SU-DHL-6 (cell line): ENCODE data around the gene NR0B1.

Source experiments
- H2AFZ ChIP-seq: fragments of 200-600 bp; sonication (generic); 2 replicates; pipeline ENCODE4 v1.6.1; 2014; ENCODE audit warnings: low read depth, mild to moderate bottlenecking, moderate library complexity, mixed read lengths, antibody characterized with exemption, low read length; ENCODE audit not compliant: severe bottlenecking
- H3F3A ChIP-seq: fragments of 200-600 bp; shearing (Covaris generic); 2 replicates; pipeline ENCODE4 v1.6.0; 2016; ENCODE audit warnings: antibody characterized with exemption, mild to moderate bottlenecking; ENCODE audit not compliant: insufficient read depth
- H3K27ac ChIP-seq: fragments of 200-600 bp; sonication (generic); 2 replicates; pipeline ENCODE4 v1.5.1; 2016; ENCODE audit warnings: low read depth, mild to moderate bottlenecking, low read length, moderate library complexity, mixed read lengths
- H3K27me3 ChIP-seq: fragments of 200-600 bp; sonication (generic), shearing (Covaris generic); 2 replicates; pipeline ENCODE4 v1.6.0; 2014; ENCODE audit warnings: mild to moderate bottlenecking, low read length
- H3K36me3 ChIP-seq: fragments of 200-600 bp; sonication (generic); 2 replicates; pipeline ENCODE4 v1.6.1; 2014; ENCODE audit warnings: mild to moderate bottlenecking, low read length, mixed read lengths
- H3K4me2 ChIP-seq: fragments of 300-600, 200-600 bp; shearing (Covaris generic), sonication (generic); 2 replicates; pipeline ENCODE4 v1.6.0; 2014; ENCODE audit warnings: low read length, low read depth, mild to moderate bottlenecking; ENCODE audit not compliant: poor library complexity, severe bottlenecking
- H3K4me3 ChIP-seq: fragments of 200-600 bp; sonication (generic); 2 replicates; pipeline ENCODE4 v1.5.1; 2014; ENCODE audit warnings: antibody characterized with exemption, low read length, mild to moderate bottlenecking, mixed read lengths; ENCODE audit not compliant: insufficient read depth, poor library complexity, severe bottlenecking
- H3K79me2 ChIP-seq: fragments of 200-600 bp; sonication (generic); 2 replicates; pipeline ENCODE4 v1.6.1; 2014; ENCODE audit warnings: mild to moderate bottlenecking, low read length, moderate library complexity; ENCODE audit not compliant: insufficient read depth
- H3K9ac ChIP-seq: fragments of 200-600 bp; sonication (generic); 2 replicates; pipeline ENCODE4 v1.7.0; 2014; ENCODE audit warnings: mild to moderate bottlenecking, low read length
- H3K9me2 ChIP-seq: fragments of 200-600 bp; sonication (generic); replicated peaks from 2 replicates; pipeline ENCODE4 v1.6.1; 2014; ENCODE audit warnings: low read length; ENCODE audit not compliant: insufficient read depth
- H3K9me3 ChIP-seq: fragments of 200-600 bp; sonication (generic); 2 replicates; pipeline ENCODE4 v1.6.1; 2014; ENCODE audit warnings: low read length, mixed read lengths; ENCODE audit not compliant: insufficient read depth
- H4K20me1 ChIP-seq: fragments of 200-600 bp; sonication (generic); 2 replicates; pipeline ENCODE4 v1.6.1; 2014; ENCODE audit warnings: low read depth, mild to moderate bottlenecking, antibody characterized with exemption, low read length, moderate library complexity, mixed read lengths
- EZH2phosphoT487 ChIP-seq: fragments of 200-600 bp; sonication (generic), shearing (Covaris generic); conservative IDR thresholded peaks from 2 replicates; pipeline ENCODE4 v1.6.1; 2018; ENCODE audit warnings: mild to moderate bottlenecking, antibody characterized with exemption, low read length, moderate library complexity, mixed read lengths
- TF ChIP-seq, protein P1 (sequence below): fragments of 200-600 bp; sonication (generic); IDR thresholded peaks from one replicate; pipeline ENCODE4 v1.5.1; 2017; ENCODE audit warnings: antibody characterized with exemption, mild to moderate bottlenecking, low read length, moderate library complexity; ENCODE audit not compliant: insufficient read depth, poor library complexity, severe bottlenecking

Gene NR0B1, protein sequence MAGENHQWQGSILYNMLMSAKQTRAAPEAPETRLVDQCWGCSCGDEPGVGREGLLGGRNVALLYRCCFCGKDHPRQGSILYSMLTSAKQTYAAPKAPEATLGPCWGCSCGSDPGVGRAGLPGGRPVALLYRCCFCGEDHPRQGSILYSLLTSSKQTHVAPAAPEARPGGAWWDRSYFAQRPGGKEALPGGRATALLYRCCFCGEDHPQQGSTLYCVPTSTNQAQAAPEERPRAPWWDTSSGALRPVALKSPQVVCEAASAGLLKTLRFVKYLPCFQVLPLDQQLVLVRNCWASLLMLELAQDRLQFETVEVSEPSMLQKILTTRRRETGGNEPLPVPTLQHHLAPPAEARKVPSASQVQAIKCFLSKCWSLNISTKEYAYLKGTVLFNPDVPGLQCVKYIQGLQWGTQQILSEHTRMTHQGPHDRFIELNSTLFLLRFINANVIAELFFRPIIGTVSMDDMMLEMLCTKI

DNA sequence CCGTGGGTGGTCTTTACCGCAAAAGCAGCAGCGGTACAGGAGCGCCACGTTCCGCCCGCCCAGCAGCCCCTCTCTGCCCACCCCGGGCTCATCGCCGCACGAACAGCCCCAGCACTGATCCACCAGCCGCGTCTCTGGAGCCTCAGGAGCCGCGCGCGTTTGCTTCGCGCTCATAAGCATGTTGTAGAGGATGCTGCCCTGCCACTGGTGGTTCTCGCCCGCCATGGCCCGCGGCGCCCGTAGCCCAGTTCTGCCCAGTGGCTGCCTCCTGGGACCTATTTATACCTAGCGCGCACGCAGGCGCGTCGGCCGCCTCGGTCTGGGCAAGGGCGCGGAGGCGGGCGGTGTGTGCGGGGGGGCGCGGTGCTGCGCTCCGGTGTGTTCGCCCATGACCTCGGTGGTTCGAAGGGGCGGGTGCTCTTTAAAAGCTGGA is at the start of gene NR0B1:
NR0B1 (minus strand) TSS at position 252 of the 433 bp plus-strand sequence; CDS start at position 225, 27 bp downstream.
- no peak within 1 kb of the TSS for H3K4me2 ChIP-seq
- H3K9ac ChIP-seq, result no peak within 1 kb of the TSS

DNA sequence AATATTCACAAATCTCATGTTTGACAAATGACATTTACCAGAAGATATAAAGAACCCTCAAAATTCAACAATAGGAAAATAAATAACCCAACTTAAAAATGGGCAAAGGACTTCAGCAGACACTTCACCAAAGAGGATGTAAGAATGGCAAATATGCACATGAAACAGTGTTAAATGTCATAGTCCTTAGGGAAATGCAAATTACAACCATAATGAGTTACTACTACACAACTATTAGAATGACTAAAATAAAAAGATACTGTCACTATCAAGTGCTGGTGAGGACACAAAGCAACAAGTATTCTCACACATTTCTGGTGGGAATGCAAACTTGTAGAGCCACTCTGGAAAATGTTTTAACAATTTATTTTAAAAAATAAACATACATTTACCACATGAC is 40.8 kb upstream of the NR0B1 start:
- Histone ChIP-seq H4K20me1 (no peaks in the 10 kb centered on the region), H3K79me2 (no peaks in the 10 kb centered on the region), H3K4me3 (no peak overlapping the region), H3K4me2 (no peak overlapping the region), H3K27ac (no peak overlapping the region), H2AFZ (no peak overlapping the region), H3K36me3 (no peaks in the 10 kb centered on the region), H3K9me2 (no peaks in the 10 kb centered on the region), H3K9me3 (no peaks in the 10 kb centered on the region), H3K9ac (no peak overlapping the region), H3F3A (no peaks in the 10 kb centered on the region), H3K27me3 (no peaks in the 10 kb centered on the region)
- TF ChIP-seq EZH2phosphoT487, result no peak

More for the DNA sequence above, at the start of gene NR0B1:
- no peak within 1 kb of the TSS for H2AFZ ChIP-seq
- no peaks in the 10 kb centered on the region for H3F3A ChIP-seq
- H3K4me3 ChIP-seq, result no peak within 1 kb of the TSS
- H3K79me2 ChIP-seq, result no peaks in the 10 kb centered on the region
- no peaks in the 10 kb centered on the region for H3K27me3 ChIP-seq
- TF ChIP-seq EZH2phosphoT487, result no peak
- TF ChIP-seq, protein P1, sequence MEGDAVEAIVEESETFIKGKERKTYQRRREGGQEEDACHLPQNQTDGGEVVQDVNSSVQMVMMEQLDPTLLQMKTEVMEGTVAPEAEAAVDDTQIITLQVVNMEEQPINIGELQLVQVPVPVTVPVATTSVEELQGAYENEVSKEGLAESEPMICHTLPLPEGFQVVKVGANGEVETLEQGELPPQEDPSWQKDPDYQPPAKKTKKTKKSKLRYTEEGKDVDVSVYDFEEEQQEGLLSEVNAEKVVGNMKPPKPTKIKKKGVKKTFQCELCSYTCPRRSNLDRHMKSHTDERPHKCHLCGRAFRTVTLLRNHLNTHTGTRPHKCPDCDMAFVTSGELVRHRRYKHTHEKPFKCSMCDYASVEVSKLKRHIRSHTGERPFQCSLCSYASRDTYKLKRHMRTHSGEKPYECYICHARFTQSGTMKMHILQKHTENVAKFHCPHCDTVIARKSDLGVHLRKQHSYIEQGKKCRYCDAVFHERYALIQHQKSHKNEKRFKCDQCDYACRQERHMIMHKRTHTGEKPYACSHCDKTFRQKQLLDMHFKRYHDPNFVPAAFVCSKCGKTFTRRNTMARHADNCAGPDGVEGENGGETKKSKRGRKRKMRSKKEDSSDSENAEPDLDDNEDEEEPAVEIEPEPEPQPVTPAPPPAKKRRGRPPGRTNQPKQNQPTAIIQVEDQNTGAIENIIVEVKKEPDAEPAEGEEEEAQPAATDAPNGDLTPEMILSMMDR, result no peak
- no peaks in the 10 kb centered on the region for H3K9me3 ChIP-seq
- H3K27ac ChIP-seq, result no peak within 1 kb of the TSS
- H3K9me2 ChIP-seq, result no peaks in the 10 kb centered on the region
- H4K20me1 ChIP-seq, result no peaks in the 10 kb centered on the region
- H3K36me3 ChIP-seq, result no peaks in the 10 kb centered on the region

DNA sequence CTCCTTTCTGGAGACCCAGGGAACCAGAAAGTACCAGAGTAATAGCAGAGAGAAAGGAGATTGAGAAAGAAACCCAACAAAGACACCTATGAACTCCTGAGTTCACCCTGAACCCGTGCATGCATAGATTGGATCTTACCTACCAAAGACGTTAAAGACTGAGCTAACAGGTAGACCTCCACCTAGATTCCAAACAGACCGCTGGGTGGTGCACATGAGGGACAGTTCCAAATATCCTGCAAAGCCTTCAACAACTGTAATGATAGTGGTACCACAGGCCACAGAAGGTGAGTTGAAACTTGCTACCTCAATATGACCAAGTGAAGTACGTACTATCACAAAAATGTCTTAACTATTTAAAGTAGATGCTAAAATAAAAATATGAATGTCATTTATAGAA is 34.0 kb upstream of the NR0B1 start:
- H3K79me2 ChIP-seq, result no peaks in the 10 kb centered on the region
- H3K4me3 ChIP-seq, result no peak overlapping the region
- H3K27me3 ChIP-seq, result no peaks in the 10 kb centered on the region
- TF ChIP-seq, protein P1, result no peak
- no peak for TF ChIP-seq EZH2phosphoT487
- no peaks in the 10 kb centered on the region for H3K36me3 ChIP-seq
- H4K20me1 ChIP-seq, result no peaks in the 10 kb centered on the region
- H3K9me3 ChIP-seq, result no peaks in the 10 kb centered on the region
- H3K9me2 ChIP-seq, result no peaks in the 10 kb centered on the region
- no peak overlapping the region for H3K4me2 ChIP-seq
- no peak overlapping the region for H3K27ac ChIP-seq
- no peak overlapping the region for H2AFZ ChIP-seq
- no peaks in the 10 kb centered on the region for H3F3A ChIP-seq
- no peak overlapping the region for H3K9ac ChIP-seq

DNA sequence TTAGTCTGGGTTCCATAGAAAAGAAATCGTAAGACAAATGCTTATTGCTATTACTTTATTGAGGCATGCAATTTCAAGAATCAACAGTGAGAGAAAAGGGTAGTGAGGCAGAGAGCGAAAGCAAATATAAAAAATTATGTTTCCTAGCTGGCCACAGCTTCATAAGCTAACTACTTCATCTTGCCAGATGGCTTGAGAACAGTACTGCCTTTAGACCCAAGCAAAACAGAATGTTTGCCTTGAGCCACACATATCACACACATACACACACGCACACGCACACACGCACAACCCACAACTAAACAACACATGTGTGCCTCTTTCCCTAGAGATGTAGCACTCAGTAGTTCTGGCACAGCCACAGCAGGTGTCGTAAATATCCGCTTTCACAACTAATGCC is 31.6 kb upstream of the NR0B1 start:
- TF ChIP-seq, protein P1, result no peak
- no peaks in the 10 kb centered on the region for H3K79me2 ChIP-seq

More for the DNA sequence above, 31.6 kb upstream of the NR0B1 start:
- no peak overlapping the region for H3K4me2 ChIP-seq
- no peaks in the 10 kb centered on the region for H3F3A ChIP-seq
- no peaks in the 10 kb centered on the region for H3K36me3 ChIP-seq
- no peaks in the 10 kb centered on the region for H3K9me3 ChIP-seq
- H3K9me2 ChIP-seq, result no peaks in the 10 kb centered on the region
- H4K20me1 ChIP-seq, result no peaks in the 10 kb centered on the region
- H3K4me3 ChIP-seq, result no peak overlapping the region
- no peak overlapping the region for H3K9ac ChIP-seq
- no peaks in the 10 kb centered on the region for H3K27me3 ChIP-seq
- H2AFZ ChIP-seq, result no peak overlapping the region
- no peak overlapping the region for H3K27ac ChIP-seq
